ENCODE results near the gene SEC24D.
A peak's percentile ranks its signal among the peaks of the same experiment; 100 is the strongest.

SEC24D gene

GRCh38 chr4:118711052-118711451 is 124.9 kb downstream of the SEC24D start:
- in situ Hi-C loops (cut with MboI; ENCODE audit: low sequenced_read_pairs, unreplicated experiment) = no loop called here
- DNase-seq (ENCODE audit: low spot score) = no peak
- TF ChIP-seq, protein P1, sequence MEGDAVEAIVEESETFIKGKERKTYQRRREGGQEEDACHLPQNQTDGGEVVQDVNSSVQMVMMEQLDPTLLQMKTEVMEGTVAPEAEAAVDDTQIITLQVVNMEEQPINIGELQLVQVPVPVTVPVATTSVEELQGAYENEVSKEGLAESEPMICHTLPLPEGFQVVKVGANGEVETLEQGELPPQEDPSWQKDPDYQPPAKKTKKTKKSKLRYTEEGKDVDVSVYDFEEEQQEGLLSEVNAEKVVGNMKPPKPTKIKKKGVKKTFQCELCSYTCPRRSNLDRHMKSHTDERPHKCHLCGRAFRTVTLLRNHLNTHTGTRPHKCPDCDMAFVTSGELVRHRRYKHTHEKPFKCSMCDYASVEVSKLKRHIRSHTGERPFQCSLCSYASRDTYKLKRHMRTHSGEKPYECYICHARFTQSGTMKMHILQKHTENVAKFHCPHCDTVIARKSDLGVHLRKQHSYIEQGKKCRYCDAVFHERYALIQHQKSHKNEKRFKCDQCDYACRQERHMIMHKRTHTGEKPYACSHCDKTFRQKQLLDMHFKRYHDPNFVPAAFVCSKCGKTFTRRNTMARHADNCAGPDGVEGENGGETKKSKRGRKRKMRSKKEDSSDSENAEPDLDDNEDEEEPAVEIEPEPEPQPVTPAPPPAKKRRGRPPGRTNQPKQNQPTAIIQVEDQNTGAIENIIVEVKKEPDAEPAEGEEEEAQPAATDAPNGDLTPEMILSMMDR (IDR thresholded peaks at IDR 0.05; ENCODE audit: borderline replicate concordance, control extremely low read depth, extremely low read depth, insufficient read depth, missing control alignments) = no peak

DNA sequence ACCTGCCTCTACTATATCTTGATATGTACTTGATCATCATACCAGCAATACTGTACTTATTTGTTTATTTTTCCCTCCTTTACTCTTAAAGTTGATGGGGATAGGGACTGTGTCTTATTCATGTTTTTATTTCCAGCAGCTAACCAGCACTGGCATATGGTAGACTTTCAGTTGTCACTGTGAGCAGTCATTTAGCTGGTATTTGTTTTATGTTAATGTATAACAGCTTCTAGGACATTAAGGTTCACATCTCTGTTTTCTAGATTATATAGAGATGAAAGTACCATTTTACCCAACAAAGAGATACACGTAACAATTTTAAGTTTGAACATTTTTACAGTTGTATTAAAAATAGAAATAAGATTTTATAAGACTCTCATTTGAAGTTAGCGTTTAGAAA is 132.8 kb downstream of the SEC24D start:
- DNase-seq (ENCODE audit: low spot score) = no peak
- TF ChIP-seq, protein P1 (IDR thresholded peaks at IDR 0.05; ENCODE audit: borderline replicate concordance, control extremely low read depth, extremely low read depth, insufficient read depth, missing control alignments) = no peak
- in situ Hi-C loops (cut with MboI; ENCODE audit: low sequenced_read_pairs, unreplicated experiment) = no loop called here

- TF ChIP-seq, protein P1 (IDR thresholded peaks at IDR 0.05; ENCODE audit: borderline replicate concordance, control extremely low read depth, extremely low read depth, insufficient read depth, missing control alignments) = no peak
- DNase-seq (ENCODE audit: low spot score) = peak; percentile 88
- in situ Hi-C loops (cut with MboI; ENCODE audit: low sequenced_read_pairs, unreplicated experiment) = loop anchor here (25.0 kb wide), 1 partner anchor 398 kb away; no protein-coding TSS in a partner anchor
Observed at GRCh38 chr4:118684873-118685811, 150.8 kb downstream of the SEC24D start, which contains the start of gene METTL14. Gene METTL14, plus strand, starts transcription at chr4:118685392. Its CDS starts 143 bp downstream, at chr4:118685535.

GRCh38 chr4:118683513-118683912 is 152.4 kb downstream of the SEC24D start:
- in situ Hi-C loops (cut with MboI; ENCODE audit: low sequenced_read_pairs, unreplicated experiment) = loop anchor here (25.0 kb wide), 1 partner anchor 396 kb away; no protein-coding TSS in a partner anchor
- TF ChIP-seq, protein P1 (IDR thresholded peaks at IDR 0.05; ENCODE audit: borderline replicate concordance, control extremely low read depth, extremely low read depth, insufficient read depth, missing control alignments) = no peak
- DNase-seq (ENCODE audit: low spot score) = no peak

DNA sequence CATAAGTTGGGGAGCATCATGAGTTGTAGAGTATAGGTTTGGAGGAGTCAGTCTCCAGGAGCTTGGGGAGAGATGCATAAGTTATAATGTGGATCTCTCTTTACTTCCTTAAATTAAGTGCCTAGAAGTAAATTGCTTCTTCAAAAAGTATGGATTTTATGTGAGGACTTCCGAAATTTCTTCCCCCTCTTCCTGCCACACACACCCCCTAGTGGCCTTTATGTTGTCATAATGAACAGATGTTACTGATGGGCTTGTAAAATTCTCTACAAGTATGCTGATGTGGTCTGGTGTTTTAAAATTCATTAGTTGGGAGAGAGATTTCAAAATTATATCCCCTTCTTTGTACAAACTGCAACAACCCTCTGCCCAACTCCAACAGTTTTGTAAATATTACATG is 153.0 kb downstream of the SEC24D start:
- DNase-seq (ENCODE audit: low spot score) = no peak
- in situ Hi-C loops (cut with MboI; ENCODE audit: low sequenced_read_pairs, unreplicated experiment) = loop anchor here (25.0 kb wide), 1 partner anchor 396 kb away; no protein-coding TSS in a partner anchor
- TF ChIP-seq, protein P1 (IDR thresholded peaks at IDR 0.05; ENCODE audit: borderline replicate concordance, control extremely low read depth, extremely low read depth, insufficient read depth, missing control alignments) = peak; percentile 3

DNA sequence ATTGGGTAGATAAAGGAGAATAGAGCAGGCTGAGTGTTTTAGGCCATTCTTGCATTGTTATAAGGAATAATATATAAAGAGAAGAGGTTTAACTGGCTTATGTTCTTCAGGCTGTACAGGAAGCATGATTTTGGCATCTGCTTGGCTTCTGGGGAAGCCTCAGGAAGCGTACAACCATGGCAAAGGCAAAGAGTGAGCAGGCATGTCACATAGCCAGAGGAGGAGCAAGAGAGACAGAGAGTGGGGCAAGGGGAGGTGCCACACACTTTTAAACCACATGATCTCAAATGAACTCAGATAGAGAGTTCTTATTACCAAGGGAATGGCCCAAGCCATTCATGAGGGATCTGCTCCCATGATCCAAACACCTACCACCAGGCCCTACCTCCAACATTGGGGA is 155.1 kb downstream of the SEC24D start:
- in situ Hi-C loops (cut with MboI; ENCODE audit: low sequenced_read_pairs, unreplicated experiment) = loop anchor here (25.0 kb wide), 1 partner anchor 394 kb away; no protein-coding TSS in a partner anchor
- TF ChIP-seq, protein P1 (IDR thresholded peaks at IDR 0.05; ENCODE audit: borderline replicate concordance, control extremely low read depth, extremely low read depth, insufficient read depth, missing control alignments) = no peak
- no peak for DNase-seq (ENCODE audit: low spot score)

Data from GM13976 (cell line).